Hematopoietic multipotent progenitor cell treated with erythropoietin and hydrocortisone succinate and interleukin-3 and kit ligand, for 6 days (in vitro differentiated cells): Measurements from ENCODE around the gene FGGY.
A peak's percentile ranks its signal among the peaks of the same experiment; 100 is the strongest.

Experiments
- DNase-seq: peaks from one replicate; pipeline ENCODE4 v3.0.0-alpha.2; 2015

The FGGY gene

DNA sequence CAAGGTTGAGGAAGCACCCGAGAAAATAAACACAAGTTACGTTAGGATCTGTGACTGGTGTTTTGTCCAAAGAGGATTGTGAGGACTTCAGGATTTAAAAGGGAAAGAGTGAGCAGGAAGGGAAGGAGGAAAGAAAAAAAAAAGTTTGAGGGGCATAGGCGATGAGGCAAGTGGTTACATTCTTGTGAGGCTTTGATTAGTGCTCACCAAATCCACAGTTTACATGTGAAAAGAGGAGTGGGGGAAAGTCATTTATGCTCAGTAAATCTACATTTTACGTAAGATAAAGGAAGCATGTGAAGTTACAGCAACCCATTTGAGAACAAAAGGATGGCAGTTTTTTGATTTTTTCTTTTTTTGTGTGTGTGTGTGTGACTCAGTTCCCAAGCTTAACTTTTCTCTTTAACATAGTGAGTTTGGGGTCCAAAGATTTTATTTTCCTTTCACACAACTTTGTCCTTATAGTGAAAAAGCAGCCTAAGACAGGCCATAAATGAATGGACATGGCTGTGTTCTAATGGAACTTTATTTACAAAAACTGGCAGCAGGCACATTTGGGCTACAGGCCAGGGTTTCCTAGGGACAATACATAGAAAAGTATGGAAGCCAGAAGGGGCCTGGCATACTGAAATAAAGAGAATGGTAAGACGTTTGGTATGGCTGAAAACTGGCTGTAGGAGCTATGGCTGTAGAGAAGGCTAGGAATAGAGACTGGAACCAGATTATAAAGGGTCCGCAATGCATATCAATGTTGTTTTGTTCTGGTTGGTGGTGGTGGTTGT, 121.7 kb downstream of the FGGY start:
- no peak for DNase-seq

DNA sequence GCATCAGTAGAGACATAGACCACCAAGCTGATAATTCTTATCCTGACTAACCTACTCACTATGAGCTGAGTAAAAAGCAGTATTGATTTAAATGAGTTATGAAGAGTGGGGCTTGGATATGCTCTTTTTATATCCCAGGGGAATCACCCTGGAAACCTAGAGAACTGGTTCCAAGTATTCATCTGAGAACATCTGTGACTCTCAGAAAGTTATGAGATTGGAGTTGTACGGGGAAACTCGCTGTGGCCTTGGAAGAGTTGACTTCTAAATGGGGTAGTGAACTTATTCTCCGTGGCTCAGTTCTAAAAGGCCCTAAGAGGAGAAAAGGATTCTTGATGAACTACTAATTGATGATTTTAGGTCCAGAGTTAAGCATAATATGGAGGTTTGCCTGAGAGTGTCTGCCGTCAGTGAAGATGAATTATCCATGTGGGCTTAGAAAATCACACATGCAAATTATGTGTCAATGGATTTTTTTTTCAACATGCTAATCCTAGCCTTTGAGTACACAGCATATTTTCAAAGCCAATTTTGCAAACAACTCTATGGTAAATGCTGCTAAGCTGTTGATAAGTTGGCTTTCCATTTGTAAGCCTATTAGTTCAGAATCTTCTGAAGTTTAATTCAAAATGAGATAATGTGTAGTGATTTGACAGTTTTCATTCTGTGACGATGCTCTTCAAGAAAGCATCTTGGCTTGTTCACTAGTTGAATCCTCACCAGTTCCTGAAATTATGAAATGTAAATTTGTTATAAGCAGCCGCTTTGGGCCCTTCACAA, 122.7 kb downstream of the FGGY start:
- no peak for DNase-seq

DNA sequence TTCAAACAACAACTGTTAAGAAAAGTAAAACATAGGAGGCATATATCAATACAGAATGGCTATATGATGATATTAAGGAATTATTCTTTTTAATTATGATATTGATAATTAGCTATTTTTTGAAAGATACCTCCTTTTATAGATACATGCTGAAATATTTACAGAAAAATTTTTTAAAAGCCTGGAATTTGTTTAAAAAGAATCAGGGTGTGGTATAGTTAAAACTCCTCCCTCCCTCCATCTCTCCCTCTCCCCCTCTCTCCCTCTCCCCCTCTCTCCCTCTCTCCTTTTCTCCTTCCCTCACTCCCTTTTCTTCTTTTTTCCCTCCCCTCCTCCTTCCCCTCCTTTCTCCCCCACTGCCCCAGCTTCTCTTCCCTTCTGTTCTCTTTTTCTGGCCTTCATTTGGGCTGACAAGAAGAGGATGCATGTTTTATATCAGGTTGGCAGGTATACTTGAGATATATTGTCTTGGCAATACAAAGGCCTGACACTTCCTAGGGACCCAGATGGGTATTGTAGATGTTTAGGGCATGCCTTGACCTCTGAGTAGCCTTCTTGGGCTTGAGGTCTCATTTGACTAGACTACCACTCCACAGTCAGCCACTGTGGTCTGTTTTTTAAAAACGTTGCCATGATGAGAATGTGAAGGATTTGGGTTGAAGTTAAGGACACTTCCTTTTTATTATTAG, 124.5 kb downstream of the FGGY start:
- no peak for DNase-seq

- DNase-seq, result no peak
Observed at GRCh38 chr1:59422921-59423575, 126.2 kb downstream of the FGGY start.

GRCh38 chr1:59427155-59427554, 130.3 kb downstream of the FGGY start:
- no peak for DNase-seq

- DNase-seq, result no peak
Observed at GRCh38 chr1:59427784-59428183, 130.9 kb downstream of the FGGY start.

DNA sequence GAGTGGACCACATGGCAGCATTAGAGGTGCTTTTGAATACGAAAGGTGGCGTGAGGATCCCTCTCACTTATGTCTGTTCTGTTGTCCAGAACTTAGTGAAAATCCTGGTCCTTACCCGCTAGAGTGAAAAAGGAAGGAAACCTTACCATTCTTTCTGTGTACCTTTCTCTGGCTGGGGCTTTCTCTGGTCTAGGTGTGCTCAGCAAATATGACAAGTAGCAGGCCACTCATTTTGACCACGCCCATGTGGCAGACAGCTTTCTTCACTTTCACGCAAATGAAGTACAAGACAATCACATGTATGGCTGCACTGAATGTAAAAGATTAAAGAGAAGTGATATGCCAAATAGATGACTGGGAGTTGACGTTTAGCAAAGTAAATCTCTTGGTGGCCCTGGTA, 131.9 kb downstream of the FGGY start:
- DNase-seq, result no peak

- no peak for DNase-seq
Observed at GRCh38 chr1:59429656-59430055, 132.8 kb downstream of the FGGY start.

GRCh38 chr1:59431566-59432294, 134.8 kb downstream of the FGGY start:
- no peak for DNase-seq

DNA sequence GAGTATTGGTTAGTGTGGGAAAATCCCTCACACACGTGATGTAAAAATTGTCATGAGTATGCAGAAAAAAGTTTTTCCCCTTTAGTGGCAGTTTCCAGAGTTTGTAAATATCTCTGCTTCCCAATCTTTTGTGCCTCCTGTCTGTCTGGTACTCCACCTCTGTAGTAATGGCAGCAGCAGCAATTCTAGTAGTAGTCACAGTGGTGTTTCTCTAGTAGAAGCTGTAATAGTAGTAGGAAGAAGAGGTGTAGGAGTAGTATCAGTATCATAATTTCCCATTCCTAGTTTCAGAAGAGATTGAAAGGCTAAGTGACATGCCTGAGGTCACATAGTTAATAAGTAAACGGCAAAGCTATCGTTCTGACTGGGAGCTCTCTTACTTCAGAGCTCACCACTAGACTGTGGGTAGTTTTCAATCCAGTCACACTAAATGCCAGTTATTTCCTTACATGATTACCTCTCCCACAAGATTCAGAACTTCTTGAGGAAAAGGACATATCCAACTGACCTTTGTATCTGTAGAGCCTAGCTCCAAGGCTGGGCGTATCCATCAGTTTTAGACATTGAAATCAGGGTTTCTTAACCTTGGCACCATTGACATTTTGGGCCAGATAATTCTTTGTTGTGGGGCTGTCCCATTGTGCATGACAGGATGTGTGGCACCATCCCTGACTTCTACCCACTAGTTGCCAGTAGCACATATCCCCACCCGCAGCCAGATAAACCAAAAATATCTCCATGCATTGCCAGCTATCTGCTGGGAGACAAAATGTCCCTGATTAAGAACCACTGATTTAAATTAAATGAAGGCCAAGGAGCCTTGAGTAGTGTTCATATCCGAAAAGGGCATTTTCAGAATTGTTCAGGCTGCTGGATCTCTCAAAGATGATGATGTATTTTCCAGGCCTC, 135.9 kb downstream of the FGGY start:
- no peak for DNase-seq

DNA sequence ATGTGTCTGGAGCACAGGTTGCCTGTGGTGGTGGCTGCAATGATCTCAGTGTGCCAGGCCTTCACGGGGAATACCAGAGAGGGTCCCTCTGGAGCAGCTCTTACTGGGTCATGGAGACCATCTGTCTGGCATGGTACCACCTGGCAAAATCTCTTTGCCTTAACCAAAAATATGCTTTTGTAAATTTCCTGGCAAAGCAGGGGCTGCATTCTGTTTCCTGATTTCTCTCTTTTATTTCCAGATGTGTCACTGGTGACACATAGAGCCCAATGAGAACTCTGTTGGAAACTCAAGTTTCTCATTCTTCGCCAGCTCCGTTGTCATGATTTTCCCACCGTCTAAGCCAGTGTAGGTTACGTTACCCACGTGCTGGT, 136.5 kb downstream of the FGGY start:
- no peak for DNase-seq

- no peak for DNase-seq
Observed at GRCh38 chr1:59434336-59434735, 137.4 kb downstream of the FGGY start.

DNA sequence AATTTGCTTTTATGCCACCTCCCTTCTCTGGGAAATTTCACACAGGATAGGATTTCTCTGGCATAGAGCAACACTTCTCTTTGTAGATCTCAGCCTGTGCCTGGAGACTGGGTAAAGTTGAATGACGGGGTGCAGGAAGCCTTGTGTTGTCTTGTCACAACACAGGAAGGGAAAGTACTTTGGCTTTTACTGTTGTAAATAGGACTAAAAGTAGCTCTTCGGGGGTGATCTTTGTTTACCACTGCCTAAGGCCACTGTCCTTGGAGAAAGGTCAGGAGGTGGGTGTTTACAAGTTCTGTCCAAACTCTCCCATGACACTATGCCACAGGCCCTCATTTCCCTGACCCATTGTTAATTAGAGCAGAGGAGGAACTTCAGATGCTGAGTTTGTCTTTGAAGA, 139.7 kb downstream of the FGGY start:
- DNase-seq, result no peak

- DNase-seq, result no peak
Observed at GRCh38 chr1:59438058-59438560, 141.2 kb downstream of the FGGY start.

GRCh38 chr1:59442492-59442891, 145.6 kb downstream of the FGGY start:
- no peak for DNase-seq

GRCh38 chr1:59443310-59443709, 146.4 kb downstream of the FGGY start:
- peak; percentile 35 for DNase-seq

- DNase-seq, result no peak
Observed at GRCh38 chr1:59444520-59444919, 147.6 kb downstream of the FGGY start.

DNA sequence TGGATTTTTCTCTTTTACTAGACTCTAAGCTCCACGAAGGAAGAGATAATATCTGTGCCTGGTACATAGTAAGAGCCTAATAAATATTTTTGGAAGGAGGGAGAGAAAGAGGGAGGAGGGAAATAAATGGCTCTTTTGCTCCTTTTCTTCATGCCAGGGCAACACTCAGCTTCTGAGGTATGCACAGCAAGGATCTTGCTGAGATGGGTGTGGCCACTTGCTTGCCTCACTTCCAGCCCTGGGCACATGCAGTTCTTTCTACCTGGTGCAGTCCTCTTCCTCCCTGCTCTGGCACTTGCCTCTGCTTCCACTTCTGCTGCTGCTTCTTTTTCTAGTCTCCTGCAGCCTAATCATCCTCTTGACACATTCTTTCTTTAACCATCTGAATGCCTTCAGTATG, 148.1 kb downstream of the FGGY start:
- DNase-seq, result no peak

- no peak for DNase-seq
Observed at GRCh38 chr1:59446257-59446901, 149.5 kb downstream of the FGGY start.

- DNase-seq, result no peak
Observed at GRCh38 chr1:59452026-59452425, 155.1 kb downstream of the FGGY start.

- no peak for DNase-seq
Observed at GRCh38 chr1:59452559-59452958, 155.7 kb downstream of the FGGY start.
